Thymus (tissue), 11 donors: ENCODE measurements around the gene BBX. TPM values are rescaled to one million over a fixed set of nuclear protein-coding genes. Genes with fewer than 3 reads are reported as not detected.
A peak's percentile ranks its signal among the peaks of the same experiment; 100 is the strongest.

Source experiments
- DNase-seq, 9 donors: peaks; one replicate each; pipeline ENCODE4 v3.0.0-alpha.2; 2013; ENCODE audit warnings: low spot score in 9 of 9, low read depth in 6 of 9, missing footprints in 1 of 9
- H3K27ac ChIP-seq, 2 donors: one replicate each; pipeline ENCODE4 v1.5.1; 2013; ENCODE audit warnings: control low read depth in 1 of 2, low read depth in 1 of 2, low read length in 1 of 2, mild to moderate bottlenecking in 1 of 2, moderate library complexity in 1 of 2
- H3K27me3 ChIP-seq, 2 donors: one replicate each; pipeline ENCODE4 v1.5.1; 2013; ENCODE audit warnings: low read length in 1 of 2; ENCODE audit not compliant: control insufficient read depth in 2 of 2, insufficient read depth in 1 of 2
- H3K36me3 ChIP-seq, 2 donors: one replicate each; pipeline ENCODE4 v1.5.1; 2013; ENCODE audit warnings: low read length in 1 of 2, mild to moderate bottlenecking in 1 of 2, moderate library complexity in 1 of 2; ENCODE audit not compliant: control insufficient read depth in 2 of 2, insufficient read depth in 2 of 2
- H3K4me1 ChIP-seq, 2 donors: one replicate each; pipeline ENCODE4 v1.5.1; 2013; ENCODE audit warnings: low read length in 2 of 2; ENCODE audit not compliant: control insufficient read depth in 2 of 2, insufficient read depth in 2 of 2
- H3K4me3 ChIP-seq, 2 donors: one replicate each; pipeline ENCODE4 v1.5.1; 2013; ENCODE audit warnings: low read length in 2 of 2, control low read depth in 1 of 2, mild to moderate bottlenecking in 1 of 2
- H3K9me3 ChIP-seq, 2 donors: one replicate each; pipeline ENCODE4 v1.5.1; 2013; ENCODE audit warnings: low read length in 1 of 2, mild to moderate bottlenecking in 1 of 2; ENCODE audit not compliant: control insufficient read depth in 2 of 2, insufficient read depth in 1 of 2
- WGBS: extraction: QIAGEN DNeasy Blood & Tissue Kit; methylation state at CpG from one replicate; pipeline ENCODE4 v1.1.7; 2013; 5-methylcytosine and 5-hydroxymethylcytosine counted together
- polyA plus RNA-seq: library from polyadenylated mRNA; stranded (reverse); fragments of 200-250 nt; gene quantifications from one replicate; pipeline ENCODE4 v1.2.3, GENCODE V29; 2013
- total RNA-seq: library from RNA; stranded (reverse); fragments of 120-200 nt; gene quantifications from one replicate; pipeline ENCODE4 v1.2.4, GENCODE V29; 2013
- donor health status: healthy.

BBX gene
- total and polyA plus RNA-seq, 2 donors: 8.9 to 31.3 TPM

- H3K4me3 ChIP-seq: no peak overlapping the region
- no peak overlapping the region for H3K27ac ChIP-seq
- H3K4me1 ChIP-seq: no peaks in the 10 kb centered on the region
- peaks cover 10 to 15% of the 10 kb centered on the region in 2 donors for H3K36me3 ChIP-seq
- H3K9me3 ChIP-seq: no peaks in the 10 kb centered on the region
- no peak for DNase-seq
- 99% methylated on average over 3 of the region's 3 CpGs for WGBS
- no peaks in the 10 kb centered on the region for H3K27me3 ChIP-seq
Observed at GRCh38 chr3:107716734-107717133, 194.0 kb downstream of the BBX start.

GRCh38 chr3:107718547-107718946 is 195.8 kb downstream of the BBX start:
- Histone ChIP-seq H3K9me3 (no peaks in the 10 kb centered on the region), H3K4me3 (no peak overlapping the region), H3K27me3 (no peaks in the 10 kb centered on the region), H3K4me1 (no peaks in the 10 kb centered on the region), H3K36me3 (peaks cover 4 to 5% of the 10 kb centered on the region in 2 donors), H3K27ac (no peak overlapping the region)
- WGBS: 95% methylated on average over 2 of the region's 2 CpGs
- DNase-seq: no peak

GRCh38 chr3:107727102-107727501 is 204.3 kb downstream of the BBX start:
- no peaks in the 10 kb centered on the region for H3K9me3 ChIP-seq
- no peak for DNase-seq
- no peak overlapping the region for H3K27ac ChIP-seq
- H3K36me3 ChIP-seq: peaks cover 0 to 18% of the 10 kb centered on the region in 2 donors
- 99% methylated on average over 4 of the region's 4 CpGs for WGBS
- no peaks in the 10 kb centered on the region for H3K4me1 ChIP-seq
- no peak overlapping the region for H3K4me3 ChIP-seq
- no peaks in the 10 kb centered on the region for H3K27me3 ChIP-seq

- no peak for DNase-seq
- no peak overlapping the region for H3K27ac ChIP-seq
- H3K9me3 ChIP-seq: no peaks in the 10 kb centered on the region
- no peaks in the 10 kb centered on the region for H3K4me1 ChIP-seq
- no peak overlapping the region for H3K4me3 ChIP-seq
- 96% methylated on average over 4 of the region's 4 CpGs for WGBS
- no peaks in the 10 kb centered on the region for H3K27me3 ChIP-seq
- peaks cover 0 to 21% of the 10 kb centered on the region in 2 donors for H3K36me3 ChIP-seq
Observed at GRCh38 chr3:107729686-107730085, 206.9 kb downstream of the BBX start.

- no peak overlapping the region for H3K27ac ChIP-seq
- no peaks in the 10 kb centered on the region for H3K4me1 ChIP-seq
- H3K27me3 ChIP-seq: no peaks in the 10 kb centered on the region
- WGBS: 81% methylated on average over 3 of the region's 3 CpGs
- DNase-seq: no peak
- H3K36me3 ChIP-seq: peaks cover 0 to 12% of the 10 kb centered on the region in 2 donors
- H3K4me3 ChIP-seq: no peak overlapping the region
- H3K9me3 ChIP-seq: no peaks in the 10 kb centered on the region
Observed at GRCh38 chr3:107734317-107734716, 211.6 kb downstream of the BBX start.

GRCh38 chr3:107737914-107738313 is 215.2 kb downstream of the BBX start:
- DNase-seq: no peak
- Histone ChIP-seq H3K9me3 (no peaks in the 10 kb centered on the region), H3K4me1 (no peaks in the 10 kb centered on the region), H3K27me3 (no peaks in the 10 kb centered on the region), H3K36me3 (peaks cover 0 to 2% of the 10 kb centered on the region in 2 donors), H3K4me3 (no peak overlapping the region), H3K27ac (no peak overlapping the region)

GRCh38 chr3:107738486-107739183 is 215.9 kb downstream of the BBX start:
- no peak overlapping the region for H3K27ac ChIP-seq
- H3K9me3 ChIP-seq: no peaks in the 10 kb centered on the region
- DNase-seq: no peak
- no peaks in the 10 kb centered on the region for H3K4me1 ChIP-seq
- H3K36me3 ChIP-seq: peaks cover 0 to 2% of the 10 kb centered on the region in 2 donors
- no peak overlapping the region for H3K4me3 ChIP-seq
- 98% methylated on average over 5 of the region's 5 CpGs for whole genome bisulfite sequencing
- H3K27me3 ChIP-seq: no peaks in the 10 kb centered on the region

GRCh38 chr3:107739227-107739626 is 216.5 kb downstream of the BBX start:
- Histone ChIP-seq H3K9me3 (no peaks in the 10 kb centered on the region), H3K27ac (no peak overlapping the region), H3K4me1 (no peaks in the 10 kb centered on the region), H3K27me3 (no peaks in the 10 kb centered on the region), H3K36me3 (peaks cover 0 to 1% of the 10 kb centered on the region in 2 donors), H3K4me3 (no peak overlapping the region)
- DNase-seq: no peak
- 66% methylated on average over 3 of the region's 3 CpGs for WGBS

- H3K4me1 ChIP-seq: no peaks in the 10 kb centered on the region
- no peaks in the 10 kb centered on the region for H3K27me3 ChIP-seq
- H3K4me3 ChIP-seq: no peak overlapping the region
- peaks cover 0 to 2% of the 10 kb centered on the region in 2 donors for H3K36me3 ChIP-seq
- WGBS: 75% methylated on average over 6 of the region's 6 CpGs
- H3K27ac ChIP-seq: no peak overlapping the region
- no peaks in the 10 kb centered on the region for H3K9me3 ChIP-seq
- DNase-seq: peak in 5 of 9 donors; percentile 8 to 54 (median 15)
Observed at GRCh38 chr3:107740992-107741896, 218.5 kb downstream of the BBX start.
